Endothelial cell of umbilical vein (primary cell): ENCODE measurements around the gene BRWD1. TPM values are rescaled to one million over a fixed set of nuclear protein-coding genes. Genes with fewer than 3 reads are reported as not detected.

Source experiments
- BruUV-seq: library from RNA; stranded (reverse); fragments of 400-500 nt; replicated peaks from 2 replicates; lab custom pipeline; 2021; lab: Mats Ljungman, UMichigan
- CTCF ChIA-PET: fragments of 300-600, 350-600 bp; sonication (Branson Sonifier 250); formaldehyde crosslinking; loops from one replicate; lab custom pipeline; 2021; ENCODE audit warnings: antibody characterized with exemption, inconsistent platforms; lab: Charles Lee
- POLR2A ChIA-PET: fragments of 300-600, 350-600 bp; sonication (Branson Sonifier 250); formaldehyde crosslinking; loops from one replicate; lab custom pipeline; 2021; ENCODE audit warnings: antibody characterized with exemption, inconsistent platforms; lab: Charles Lee
- DNase-seq: peaks from one replicate; pipeline ENCODE4 v3.0.0-alpha.2; 2011; ENCODE audit warnings: low read depth, low spot score
- FAIRE-seq: peaks from 2 replicates; lab custom pipeline; 2011; peaks lifted over from hg19 to GRCh38; lab: Jason Lieb, UNC
- H2AFZ ChIP-seq: 2 replicates; pipeline ENCODE4 v1.6.0; 2012; ENCODE audit warnings: low read depth, low read length, control low read depth, inconsistent platforms
- H3K27ac ChIP-seq: 2 replicates; pipeline ENCODE4 v1.5.1; 2011; ENCODE audit warnings: low read depth, mild to moderate bottlenecking, control low read depth, low read length, moderate library complexity; ENCODE audit not compliant: insufficient read depth
- H3K27me3 ChIP-seq, 2 experiments: 2 replicates each; pipeline versions ENCODE4 v1.6.0 to v1.6.1; 2011; ENCODE audit warnings: low read length in 2 of 2, mixed read lengths in 1 of 2; ENCODE audit not compliant: control insufficient read depth in 2 of 2, insufficient read depth in 2 of 2
- H3K36me3 ChIP-seq, 2 experiments: 2 replicates in 1 of 2; 3 replicates in 1 of 2; pipeline ENCODE4 v1.5.1; 2011; ENCODE audit warnings: low read length in 2 of 2, mild to moderate bottlenecking in 1 of 2, moderate library complexity in 1 of 2; ENCODE audit not compliant: control insufficient read depth in 2 of 2, insufficient read depth in 2 of 2; ENCODE audit errors: extremely low read depth in 1 of 2
- H3K4me1 ChIP-seq: 3 replicates; pipeline ENCODE4 v1.5.1; 2011; ENCODE audit warnings: mild to moderate bottlenecking, low read length; ENCODE audit not compliant: control insufficient read depth, insufficient read depth; ENCODE audit errors: extremely low read depth
- H3K4me2 ChIP-seq: 2 replicates; pipeline ENCODE4 v1.6.1; 2011; ENCODE audit warnings: low read length, control low read depth, mixed read lengths; ENCODE audit not compliant: insufficient read depth
- H3K4me3 ChIP-seq, 3 experiments: fragments of 200-600 bp in 1 of 3; sonication (generic), shearing (Covaris generic) in 1 of 3; replicated peaks in 1 of 3; 2 replicates each; pipeline ENCODE4 v1.5.1; 2011 to 2016; ENCODE audit warnings: control low read depth in 3 of 3, low read length in 3 of 3, mild to moderate bottlenecking in 2 of 3, inconsistent platforms in 1 of 3, low read depth in 1 of 3, moderate library complexity in 1 of 3; ENCODE audit not compliant: insufficient read depth in 1 of 3
- H3K79me2 ChIP-seq: 2 replicates; pipeline ENCODE4 v1.6.0; 2012; ENCODE audit warnings: low read length, inconsistent platforms; ENCODE audit not compliant: control insufficient read depth, insufficient read depth
- H3K9ac ChIP-seq: replicated peaks from 2 replicates; pipeline ENCODE3; 2011; ENCODE audit warnings: low read length, control low read depth; ENCODE audit not compliant: insufficient read depth; ENCODE audit errors: extremely low read depth
- H3K9me1 ChIP-seq: replicated peaks from 3 replicates; pipeline ENCODE4 v1.6.0; 2011; ENCODE audit warnings: mild to moderate bottlenecking, low read length; ENCODE audit not compliant: control insufficient read depth, insufficient read depth; ENCODE audit errors: extremely low read depth
- H3K9me3 ChIP-seq: replicated peaks from 2 replicates; pipeline ENCODE4 v1.5.1; 2012; ENCODE audit warnings: low read length, inconsistent platforms; ENCODE audit not compliant: control insufficient read depth, insufficient read depth
- H4K20me1 ChIP-seq: replicated peaks from 2 replicates; pipeline ENCODE3; 2011; ENCODE audit warnings: mild to moderate bottlenecking, low read length; ENCODE audit not compliant: control insufficient read depth, insufficient read depth; ENCODE audit errors: extremely low read depth
- CTCF ChIP-seq, 2 donors: IDR thresholded peaks; 1 replicate in 1 of 2; 2 replicates in 1 of 2; pipeline ENCODE4 v1.5.1; 2011; ENCODE audit warnings: low read length in 2 of 2, mild to moderate bottlenecking in 2 of 2, moderate library complexity in 2 of 2, control low read depth in 1 of 2, inconsistent platforms in 1 of 2, low read depth in 1 of 2; ENCODE audit not compliant: insufficient read depth in 1 of 2; ENCODE audit errors: extremely low read depth in 1 of 2
- EZH2 ChIP-seq: IDR thresholded peaks from 2 replicates; pipeline ENCODE4 v1.6.1; 2012; ENCODE audit warnings: borderline replicate concordance, low read depth, mild to moderate bottlenecking, moderate library complexity, low read length, inconsistent platforms; ENCODE audit not compliant: severe bottlenecking
- FOS ChIP-seq: IDR thresholded peaks from 2 replicates; pipeline ENCODE4 v1.6.1; 2011; ENCODE audit warnings: mild to moderate bottlenecking, low read length, moderate library complexity, borderline replicate concordance; ENCODE audit not compliant: insufficient read depth
- GATA2 ChIP-seq: IDR thresholded peaks from 2 replicates; pipeline ENCODE4 v1.7.0; 2011; ENCODE audit warnings: low read depth, mild to moderate bottlenecking, moderate library complexity, mixed read lengths, low read length; ENCODE audit not compliant: insufficient read length, insufficient read depth
- JUN ChIP-seq: IDR thresholded peaks from 2 replicates; pipeline ENCODE4 v1.6.1; 2011; ENCODE audit warnings: borderline replicate concordance, low read depth; ENCODE audit not compliant: insufficient read length, insufficient read depth
- MYC ChIP-seq: IDR thresholded peaks from one replicate; pipeline ENCODE4 v1.6.1; 2011; ENCODE audit warnings: mild to moderate bottlenecking, low read depth, low read length
- POLR2A ChIP-seq: IDR thresholded peaks from 2 replicates; pipeline ENCODE4 v1.6.1; 2012; ENCODE audit warnings: low read depth, mild to moderate bottlenecking, control low read depth, low read length
- POLR2AphosphoS5 ChIP-seq: IDR thresholded peaks from 2 replicates; pipeline ENCODE4 v1.6.1; 2012; ENCODE audit warnings: low read depth, mild to moderate bottlenecking, control low read depth, low read length, moderate library complexity; ENCODE audit not compliant: insufficient read depth
- dilution Hi-C: fragments of 300-500 bp; cut with MboI; formaldehyde crosslinking; loops from one replicate; pipeline ENCODE4 v1.15.0; 2019; ENCODE audit warnings: low sequenced_read_pairs; ENCODE audit not compliant: extremely low pct_ligation_motif_present
- intact Hi-C: fragments of 100-400 bp; cut with micrococcal nuclease; formaldehyde crosslinking; loops from one replicate; pipeline ENCODE4 v1.10.0; 2022
- polyA plus RNA-seq, 4 experiments: library from polyadenylated mRNA; depleted of rRNA in 3 of 4; stranded (reverse) in 3 of 4; unstranded in 1 of 4; fragments of >200 nt; gene quantifications; 2 replicates each; pipeline versions ENCODE4 v1.2.1 to v1.2.3, GENCODE V29; 2011 to 2012; ENCODE audit warnings: missing spikeins in 1 of 4
- total RNA-seq: library from RNA; stranded (reverse); gene quantifications from 2 replicates; pipeline ENCODE4 v1.2.3, GENCODE V29; 2021
- TF ChIP-seq, protein P1 (sequence below): IDR thresholded peaks from 2 replicates; pipeline ENCODE4 v1.6.1; 2011; ENCODE audit not compliant: insufficient read depth, insufficient read length

Gene BRWD1
- total and polyA plus RNA-seq, 2 donors (not counting 3 experiments of a cell fraction or from before 2014, with no cell fraction given) = 6.1 to 33.2 TPM

GRCh38 chr21:39185157-39185556 lies 128.3 kb downstream of the BRWD1 start:
- intact Hi-C loops = no loop called here
- H3K36me3 ChIP-seq = peaks cover 0 to 3% of the 10 kb centered on the region in 2 experiments
- FAIRE-seq = no peak
- CTCF ChIA-PET = interaction anchor here (1.4 kb wide), 1 partner anchor 256 kb away, joined by 7 read pairs; no protein-coding TSS in a partner anchor
- no peaks in the 10 kb centered on the region for H4K20me1 ChIP-seq
- POLR2A ChIA-PET = no interaction called here
- H3K79me2 ChIP-seq = peaks cover 27% of the 10 kb centered on the region
- no peak overlapping the region for H2AFZ ChIP-seq
- H3K27ac ChIP-seq = no peak overlapping the region
- H3K9me1 ChIP-seq = no peaks in the 10 kb centered on the region
- no TSS peak for BruUV-seq
- no peak for TF ChIP-seq MYC
- TF ChIP-seq, protein P1, sequence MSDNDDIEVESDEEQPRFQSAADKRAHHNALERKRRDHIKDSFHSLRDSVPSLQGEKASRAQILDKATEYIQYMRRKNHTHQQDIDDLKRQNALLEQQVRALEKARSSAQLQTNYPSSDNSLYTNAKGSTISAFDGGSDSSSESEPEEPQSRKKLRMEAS = no peak
- no peak for TF ChIP-seq GATA2
- TF ChIP-seq EZH2 = no peak
- TF ChIP-seq FOS = no peak
- TF ChIP-seq POLR2AphosphoS5 = no peak
- no peak for TF ChIP-seq POLR2A
- no peak for TF ChIP-seq JUN
- TF ChIP-seq CTCF (IDR thresholded peaks at IDR 0.05; ENCODE audit: extremely low read depth in 1 of 2, insufficient read depth in 1 of 2, low read depth in 1 of 2, low read length in 2 of 2) = no peak
- no peaks in the 10 kb centered on the region for H3K9me3 ChIP-seq
- peaks cover 18% of the 10 kb centered on the region for H3K4me1 ChIP-seq
- no peak overlapping the region for H3K9ac ChIP-seq
- H3K4me3 ChIP-seq = no peak overlapping the region
- no peak for DNase-seq
- no peak overlapping the region for H3K4me2 ChIP-seq
- dilution Hi-C loops = no loop called here
- H3K27me3 ChIP-seq = no peaks in the 10 kb centered on the region
